HEK293T (cell line): ENCODE measurements around the gene TEX10.

Experiments used
- CTCF ChIA-PET: fragments of 350-600 bp; formaldehyde crosslinking; extraction: SDS; loops from one replicate; lab custom pipeline; 2021; ENCODE audit warnings: antibody characterized with exemption, inconsistent platforms; lab: Yijun Ruan, JAX
- POLR2A ChIA-PET: fragments of 350-600 bp; formaldehyde crosslinking; extraction: SDS; loops from one replicate; lab custom pipeline; 2020; ENCODE audit warnings: antibody characterized with exemption, inconsistent platforms; lab: Yijun Ruan, JAX
- DNase-seq: peaks from one replicate; pipeline ENCODE4 v3.0.0; 2012; ENCODE audit warnings: mixed read lengths; ENCODE audit errors: extremely low spot score
- ARNT ChIP-seq: fragments of 450-650 bp; IDR thresholded peaks from 2 replicates; pipeline ENCODE4 v1.6.1; 2017; ENCODE audit warnings: mild to moderate bottlenecking
- BHLHE40 ChIP-seq: fragments of 450-650 bp; IDR thresholded peaks from 2 replicates; pipeline ENCODE4 v1.6.1; 2016; ENCODE audit warnings: mild to moderate bottlenecking, moderate library complexity, borderline replicate concordance
- CTBP1 ChIP-seq: fragments of 450-650 bp; IDR thresholded peaks from 2 replicates; pipeline ENCODE4 v1.6.1; 2016; ENCODE audit warnings: borderline replicate concordance
- ELF4 ChIP-seq: fragments of 450-650 bp; IDR thresholded peaks from 2 replicates; pipeline ENCODE4 v1.6.1; 2017; ENCODE audit warnings: antibody characterized with exemption
- FOXA1 ChIP-seq: fragments of 450-650 bp; IDR thresholded peaks from 2 replicates; pipeline ENCODE4 v1.6.1; 2016; ENCODE audit warnings: mild to moderate bottlenecking
- FOXK2 ChIP-seq: fragments of 450-650 bp; IDR thresholded peaks from 2 replicates; pipeline ENCODE4 v1.6.1; 2016; ENCODE audit warnings: mild to moderate bottlenecking
- FOXM1 ChIP-seq: fragments of 450-650 bp; IDR thresholded peaks from 2 replicates; pipeline ENCODE4 v1.6.1; 2017; ENCODE audit warnings: mild to moderate bottlenecking, borderline replicate concordance
- HDGF ChIP-seq: fragments of 450-650 bp; IDR thresholded peaks from 2 replicates; pipeline ENCODE4 v1.6.1; 2017; ENCODE audit warnings: antibody characterized with exemption, borderline replicate concordance
- L3MBTL2 ChIP-seq: fragments of 450-650 bp; conservative IDR thresholded peaks from 2 replicates; pipeline ENCODE4 v1.6.1; 2016; ENCODE audit warnings: mild to moderate bottlenecking
- LEF1 ChIP-seq: fragments of 450-650 bp; IDR thresholded peaks from 2 replicates; pipeline ENCODE4 v1.6.1; 2017; ENCODE audit warnings: mild to moderate bottlenecking, borderline replicate concordance
- NFRKB ChIP-seq: fragments of 450-650 bp; IDR thresholded peaks from 2 replicates; pipeline ENCODE4 v1.6.1; 2016; ENCODE audit warnings: mild to moderate bottlenecking, moderate library complexity
- SP1 ChIP-seq: fragments of 450-650 bp; IDR thresholded peaks from 2 replicates; pipeline ENCODE4 v1.6.1; 2017
- SUZ12 ChIP-seq: fragments of 450-650 bp; IDR thresholded peaks from 2 replicates; pipeline ENCODE4 v1.6.1; 2016; ENCODE audit warnings: mild to moderate bottlenecking
- TARDBP ChIP-seq: fragments of 450-650 bp; IDR thresholded peaks from 2 replicates; pipeline ENCODE4 v1.6.1; 2016
- ZNF384 ChIP-seq: fragments of 450-650 bp; IDR thresholded peaks from 2 replicates; pipeline ENCODE4 v1.6.1; 2016
- TF ChIP-seq, protein P1 (sequence below): fragments of 450-650 bp; IDR thresholded peaks from 2 replicates; pipeline ENCODE4 v1.6.1; 2016

Gene TEX10

DNA sequence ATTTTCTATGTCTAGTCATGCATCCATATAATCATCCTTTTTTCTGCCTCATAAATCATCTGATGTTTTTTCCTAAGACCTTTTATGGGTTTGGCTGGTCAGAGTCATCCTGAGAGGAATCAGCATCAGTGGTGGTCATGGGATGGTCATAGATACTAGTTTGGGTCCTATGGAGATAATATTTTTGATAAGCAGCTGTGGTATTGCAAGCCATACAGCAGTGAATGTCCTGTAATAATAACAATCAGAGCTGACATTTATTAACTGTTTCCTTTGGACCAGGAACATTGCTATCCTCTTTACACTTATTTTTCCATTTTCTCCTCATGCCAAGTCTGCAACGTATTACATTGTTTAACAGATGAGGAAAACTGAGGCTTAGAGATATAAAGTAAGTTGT lies 83.1 kb downstream of the TEX10 start:
- TF ChIP-seq L3MBTL2 (no peak), NFRKB (no peak), FOXK2 (no peak), FOXM1 (no peak), TARDBP (no peak), CTBP1 (no peak), FOXA1 (no peak), SP1 (no peak), ARNT (no peak), HDGF (no peak), ZNF384 (no peak)
- TF ChIP-seq, protein P1, sequence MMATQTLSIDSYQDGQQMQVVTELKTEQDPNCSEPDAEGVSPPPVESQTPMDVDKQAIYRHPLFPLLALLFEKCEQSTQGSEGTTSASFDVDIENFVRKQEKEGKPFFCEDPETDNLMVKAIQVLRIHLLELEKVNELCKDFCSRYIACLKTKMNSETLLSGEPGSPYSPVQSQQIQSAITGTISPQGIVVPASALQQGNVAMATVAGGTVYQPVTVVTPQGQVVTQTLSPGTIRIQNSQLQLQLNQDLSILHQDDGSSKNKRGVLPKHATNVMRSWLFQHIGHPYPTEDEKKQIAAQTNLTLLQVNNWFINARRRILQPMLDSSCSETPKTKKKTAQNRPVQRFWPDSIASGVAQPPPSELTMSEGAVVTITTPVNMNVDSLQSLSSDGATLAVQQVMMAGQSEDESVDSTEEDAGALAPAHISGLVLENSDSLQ, result no peak
- CTCF ChIA-PET, result no interaction called here
- POLR2A ChIA-PET, result no interaction called here
- no peak for DNase-seq

DNA sequence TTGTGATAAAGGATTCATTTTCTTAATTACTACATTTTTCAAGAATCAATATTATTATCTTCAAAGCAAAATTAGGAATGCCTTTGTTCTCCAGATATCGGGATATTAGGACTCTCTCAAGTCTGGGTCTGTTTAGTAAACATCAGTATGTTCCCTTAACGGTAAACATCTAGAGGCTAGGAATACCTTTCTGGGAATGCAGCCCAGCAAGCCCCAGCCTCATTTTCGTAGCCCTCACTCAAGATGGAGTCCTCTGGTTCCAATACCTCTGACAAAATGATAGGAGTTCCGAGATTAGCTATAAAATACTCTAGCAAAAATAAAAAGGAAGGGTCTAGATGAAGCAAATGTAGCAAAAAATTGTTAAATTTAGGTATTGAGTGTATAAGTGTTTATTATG lies 84.5 kb downstream of the TEX10 start:
- ChIA-PET POLR2A (no interaction called here), CTCF (no interaction called here)
- no peak for TF ChIP-seq FOXM1
- TF ChIP-seq SUZ12, result no peak
- TF ChIP-seq TARDBP, result no peak
- no peak for TF ChIP-seq NFRKB
- no peak for TF ChIP-seq ELF4
- no peak for TF ChIP-seq FOXK2
- TF ChIP-seq HDGF, result no peak
- TF ChIP-seq BHLHE40, result no peak
- DNase-seq, result no peak

DNA sequence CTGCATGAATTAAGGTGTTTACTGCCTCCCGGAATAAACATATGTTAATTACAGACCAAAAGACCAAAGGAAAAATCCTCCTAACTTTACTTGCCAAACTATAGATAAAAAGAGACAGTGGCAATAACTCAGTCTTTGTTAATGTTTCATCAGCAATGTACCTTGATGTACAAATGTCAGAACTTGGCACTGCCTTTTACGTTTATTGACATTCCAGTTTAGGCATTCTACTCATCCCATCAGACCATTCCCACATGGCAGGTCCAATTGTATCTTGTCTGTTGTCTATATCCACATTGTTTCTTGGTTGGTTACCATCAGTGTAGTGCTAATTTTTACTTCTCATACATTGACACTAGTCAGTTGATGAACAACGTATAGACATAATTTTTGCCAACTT lies 85.5 kb downstream of the TEX10 start:
- CTCF ChIA-PET, result no interaction called here
- TF ChIP-seq BHLHE40 (no peak), NFRKB (no peak), SP1 (no peak), L3MBTL2 (no peak), SUZ12 (no peak), ELF4 (no peak), TARDBP (no peak), LEF1 (no peak), ARNT (no peak)

More for the DNA sequence above, 85.5 kb downstream of the TEX10 start:
- POLR2A ChIA-PET, result no interaction called here
- DNase-seq, result no peak
